GM23338 (cell line): ENCODE data around the gene ACOXL. TPM values are rescaled to one million over a fixed set of nuclear protein-coding genes. Genes with fewer than 3 reads are reported as not detected.

ENCODE experiments used
- ATAC-seq: fragments of 200-7000 bp; cut with Tn5 transposase; 3 replicates; pipeline ENCODE4 v1.9.1; 2020
- DNase-seq: peaks from one replicate; pipeline ENCODE4 v3.0.0-alpha.2; 2015; ENCODE audit warnings: low spot score
- H2AFZ ChIP-seq: fragments of 200-600 bp; sonication (generic); 2 replicates; pipeline ENCODE4 v1.8.0; 2016; ENCODE audit warnings: antibody characterized with exemption, mild to moderate bottlenecking, moderate library complexity
- H3F3A ChIP-seq: fragments of 200-600 bp; sonication (generic); replicated peaks from 2 replicates; pipeline ENCODE4 v1.8.0; 2017; ENCODE audit warnings: antibody characterized with exemption, mixed run types, low read depth
- H3K27ac ChIP-seq: fragments of 200-600 bp; sonication (generic); 2 replicates; pipeline ENCODE4 v1.6.1; 2016; ENCODE audit warnings: low read depth
- H3K27me3 ChIP-seq: fragments of 200-600 bp; sonication (generic); 2 replicates; pipeline ENCODE4 v1.8.0; 2016; ENCODE audit warnings: mild to moderate bottlenecking, mixed run types, moderate library complexity; ENCODE audit not compliant: insufficient read depth
- H3K36me3 ChIP-seq: fragments of 200-600 bp; sonication (generic); 2 replicates; pipeline ENCODE4 v1.8.0; 2016; ENCODE audit warnings: mild to moderate bottlenecking; ENCODE audit not compliant: insufficient read depth
- H3K4me1 ChIP-seq: fragments of 200-600 bp; sonication (generic); 2 replicates; pipeline ENCODE4 v1.8.0; 2016; ENCODE audit warnings: mild to moderate bottlenecking, moderate library complexity; ENCODE audit not compliant: insufficient read depth
- H3K4me2 ChIP-seq: fragments of 200-600 bp; sonication (generic); 2 replicates; pipeline ENCODE4 v1.7.1; 2017; ENCODE audit warnings: mixed run types
- H3K4me3 ChIP-seq: fragments of 200-600 bp; sonication (generic); 2 replicates; pipeline ENCODE4 v1.6.1; 2016; ENCODE audit warnings: mixed run types
- H3K79me2 ChIP-seq: fragments of 200-600 bp; sonication (generic); replicated peaks from 2 replicates; pipeline ENCODE4 v1.8.0; 2017; ENCODE audit warnings: mild to moderate bottlenecking; ENCODE audit not compliant: insufficient read depth
- H3K9me2 ChIP-seq: fragments of 200-600 bp; sonication (generic); 2 replicates; pipeline ENCODE4 v1.8.0; 2017; ENCODE audit not compliant: insufficient read depth
- H4K20me1 ChIP-seq: fragments of 200-600 bp; sonication (generic); replicated peaks from 2 replicates; pipeline ENCODE4 v1.8.0; 2017; ENCODE audit warnings: mild to moderate bottlenecking; ENCODE audit not compliant: insufficient read depth
- H3K27ac Mint-ChIP-seq: 2 replicates; pipeline ENCODE4 v1.8.0; 2020; ENCODE audit warnings: inconsistent platforms, mild to moderate bottlenecking, moderate library complexity, mixed read lengths
- H3K27me3 Mint-ChIP-seq: 3 replicates; pipeline ENCODE4 v1.8.0; 2022; ENCODE audit warnings: low read depth, mild to moderate bottlenecking, moderate library complexity, mixed read lengths, inconsistent platforms; ENCODE audit not compliant: insufficient read depth, poor library complexity
- H3K36me3 Mint-ChIP-seq: 3 replicates; pipeline ENCODE4 v1.8.0; 2021; ENCODE audit warnings: low read depth, mild to moderate bottlenecking, inconsistent platforms, moderate library complexity, mixed read lengths
- H3K4me1 Mint-ChIP-seq: 3 replicates; pipeline ENCODE4 v1.8.0; 2020; ENCODE audit warnings: mild to moderate bottlenecking, inconsistent platforms, mixed read lengths
- H3K4me3 Mint-ChIP-seq: 3 replicates; pipeline ENCODE4 v1.8.0; 2021; ENCODE audit warnings: moderate library complexity, mild to moderate bottlenecking, inconsistent platforms, mixed read lengths
- H3K9me3 Mint-ChIP-seq: 3 replicates; pipeline ENCODE4 v1.8.0; 2020; ENCODE audit warnings: moderate library complexity, mild to moderate bottlenecking, inconsistent platforms, mixed read lengths
- CREB1 ChIP-seq: fragments of 250-450 bp; sonication (Bioruptor Pico); IDR thresholded peaks from 2 replicates; pipeline ENCODE4 v1.5.0; 2020; ENCODE audit warnings: low read depth, mild to moderate bottlenecking, moderate library complexity
- CTCF ChIP-seq, 2 experiments: fragments of 200-600 bp in 1 of 2; sonication (generic) in 1 of 2; conservative IDR thresholded peaks; 2 replicates each; pipeline versions ENCODE4 v1.5.1 to v1.6.1; 2016 to 2017; ENCODE audit warnings: antibody characterized with exemption in 2 of 2, low read depth in 2 of 2, mild to moderate bottlenecking in 2 of 2, moderate library complexity in 1 of 2
- ETS1 ChIP-seq: IDR thresholded peaks from 2 replicates; pipeline ENCODE4 v1.6.1; 2016; ENCODE audit warnings: antibody characterized with exemption
- EZH2 ChIP-seq: fragments of 200-600 bp; sonication (generic); IDR thresholded peaks from one replicate; pipeline ENCODE4 v1.8.0; 2017; ENCODE audit warnings: antibody characterized with exemption, mild to moderate bottlenecking, low read depth; ENCODE audit not compliant: unreplicated experiment
- EZH2phosphoT487 ChIP-seq: fragments of 200-600 bp; sonication (generic); IDR thresholded peaks from one replicate; pipeline ENCODE4 v1.8.1; 2018; ENCODE audit warnings: antibody characterized with exemption; ENCODE audit not compliant: unreplicated experiment
- STAT1 ChIP-seq: IDR thresholded peaks from one replicate; pipeline ENCODE4 v1.6.1; 2016; ENCODE audit warnings: antibody characterized with exemption; ENCODE audit not compliant: unreplicated experiment
- ZNF114 ChIP-seq: fragments of 250-450 bp; sonication (Bioruptor Pico); IDR thresholded peaks from 2 replicates; pipeline ENCODE4 v1.5.0; 2020; ENCODE audit warnings: mild to moderate bottlenecking, moderate library complexity
- polyA plus RNA-seq: library from polyadenylated mRNA; unstranded; fragments of >200 nt; fragmentation: Nextera tagmentation; extraction: Ambion mirVana; gene quantifications from 2 replicates; pipeline ENCODE4 v1.2.1, GENCODE V29; 2016
- total RNA-seq: library from RNA; depleted of rRNA; stranded (reverse); fragments of >200 nt; shearing (Covaris generic); gene quantifications from 2 replicates; pipeline ENCODE4 v1.2.3, GENCODE V29; 2014
- TF ChIP-seq, protein P1 (sequence below): fragments of 250-450 bp; sonication (Bioruptor Pico); IDR thresholded peaks from 2 replicates; pipeline ENCODE4 v1.5.0; 2020; ENCODE audit warnings: mild to moderate bottlenecking, moderate library complexity

Gene ACOXL
- total and polyA plus RNA-seq, 2 experiments from 2014 or later = 9.0 to 14.7 TPM

DNA sequence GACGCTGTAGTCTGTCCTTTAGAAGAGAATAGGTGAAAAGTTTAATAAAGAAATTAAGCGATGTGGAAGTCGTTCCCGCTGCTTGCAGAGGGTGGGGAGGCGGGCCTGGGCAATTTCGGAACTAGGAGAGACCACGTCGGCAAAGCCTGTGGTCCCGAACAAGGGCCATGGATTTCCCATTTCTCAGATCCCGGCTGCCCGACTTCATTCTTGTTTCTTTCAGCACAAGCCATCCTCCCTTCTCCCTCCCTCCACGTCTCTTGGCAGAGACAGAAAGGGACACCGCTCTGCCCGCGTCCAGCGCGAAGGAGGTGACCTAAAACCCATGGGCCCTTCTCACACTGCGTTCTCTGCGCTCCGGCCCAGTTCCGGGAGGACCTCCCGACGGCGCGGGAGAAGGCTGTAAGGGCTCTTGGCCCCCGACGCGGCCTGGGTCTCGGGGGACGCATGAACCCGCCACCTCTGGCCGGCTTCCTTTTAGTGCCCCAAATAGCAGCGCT, 386.2 kb downstream of the ACOXL start:
- Histone ChIP-seq H3K27me3 (peaks cover 65% of the 10 kb centered on the region), H3K4me2 (peak overlapping the region; percentile 98), H3K4me1 (no peaks in the 10 kb centered on the region; the same call in 1 of the 2 replicates), H3K79me2 (peaks cover 16% of the 10 kb centered on the region), H3K9me2 (no peaks in the 10 kb centered on the region), H2AFZ (peak overlapping the region; percentile 95), H3K4me3 (peak overlapping the region; percentile 93), H4K20me1 (0 out of 2 replicates have a peak, but pooled peaks cover 2% of the 10 kb centered on the region), H3F3A (peaks cover 10% of the 10 kb centered on the region; the same call in 1 of the 2 replicates), H3K27ac (no peak overlapping the region), H3K36me3 (no peaks in the 10 kb centered on the region)
- Mint-ChIP-seq H3K9me3 (no peaks in the 10 kb centered on the region), H3K4me3 (peak overlapping the region; percentile 74), H3K36me3 (0 out of 3 replicates have a peak, but pooled peaks cover 4% of the 10 kb centered on the region), H3K27ac (no peak overlapping the region), H3K27me3 (peaks cover 51% of the 10 kb centered on the region), H3K4me1 (peaks cover 20% of the 10 kb centered on the region)
- DNase-seq (peak; percentile 53), ATAC-seq (no peak)
- TF ChIP-seq ZNF114 (CRISPR knock-in tag) = no peak
- peak; percentile 88 for TF ChIP-seq EZH2

DNA sequence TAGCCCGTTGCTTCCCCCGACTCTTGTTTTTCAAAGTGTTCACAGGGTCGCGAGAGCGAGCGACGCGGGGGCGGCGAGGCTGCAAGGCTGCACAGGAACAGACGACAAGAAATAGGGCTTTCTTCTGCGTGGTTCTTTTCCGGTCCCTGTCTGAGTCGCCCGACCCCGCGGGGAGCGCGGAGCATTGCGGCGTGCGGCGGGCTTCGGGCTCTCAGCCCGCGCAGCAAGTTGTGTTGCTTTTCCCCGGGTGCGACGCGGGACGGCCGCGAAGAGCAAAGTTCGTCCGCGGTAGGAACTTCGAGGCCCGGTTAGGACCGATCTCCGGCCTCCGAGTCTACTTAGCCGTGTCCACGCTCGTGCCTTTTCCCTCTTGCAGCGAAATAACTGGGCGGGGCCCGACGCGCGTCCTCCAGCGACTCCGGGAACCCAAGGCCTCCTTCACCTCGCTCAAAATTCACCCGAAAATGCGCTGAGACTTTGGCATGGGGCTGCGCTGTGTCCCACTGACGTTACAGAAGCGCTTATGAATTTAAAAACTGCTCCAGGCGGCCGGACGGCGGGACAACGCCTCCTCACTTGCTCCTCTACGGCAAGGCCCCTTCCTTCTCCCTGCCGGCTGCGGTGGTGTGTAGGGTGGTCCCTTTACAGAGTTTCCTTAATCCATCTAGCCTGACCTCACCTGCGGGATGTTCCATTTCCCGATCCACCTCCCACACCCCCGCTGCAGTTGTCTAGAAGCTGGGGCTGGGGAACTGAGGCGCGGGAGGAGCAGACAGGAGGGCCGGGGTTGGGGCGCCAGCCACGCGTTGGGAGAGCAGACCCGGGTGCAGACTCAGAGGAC, 386.8 kb downstream of the ACOXL start:
- H3K27me3 Mint-ChIP-seq = peaks cover 51% of the 10 kb centered on the region
- Histone ChIP-seq H2AFZ (peak overlapping the region; percentile 95), H3F3A (peaks cover 10% of the 10 kb centered on the region; the same call in 1 of the 2 replicates), H3K36me3 (peaks cover 6% of the 10 kb centered on the region; the same call in 1 of the 2 replicates), H3K27me3 (peaks cover 65% of the 10 kb centered on the region), H3K27ac (no peak overlapping the region), H3K4me3 (peak overlapping the region; percentile 93), H3K4me1 (no peaks in the 10 kb centered on the region; the same call in 1 of the 2 replicates), H4K20me1 (peaks cover 8% of the 10 kb centered on the region), H3K9me2 (no peaks in the 10 kb centered on the region), H3K4me2 (peak overlapping the region; percentile 98), H3K79me2 (peaks cover 23% of the 10 kb centered on the region)
- ATAC-seq (no peak), DNase-seq (peak; percentile 43)
- TF ChIP-seq ETS1 (no peak), EZH2 (peak; percentile 87), STAT1 (no peak), EZH2phosphoT487 (peak; percentile 88), CTCF (conservative IDR thresholded peaks at IDR 0.05; ENCODE audit: low read depth in 2 of 2) (no peak), CREB1 (CRISPR knock-in tag) (no peak)
- TF ChIP-seq, protein P1, sequence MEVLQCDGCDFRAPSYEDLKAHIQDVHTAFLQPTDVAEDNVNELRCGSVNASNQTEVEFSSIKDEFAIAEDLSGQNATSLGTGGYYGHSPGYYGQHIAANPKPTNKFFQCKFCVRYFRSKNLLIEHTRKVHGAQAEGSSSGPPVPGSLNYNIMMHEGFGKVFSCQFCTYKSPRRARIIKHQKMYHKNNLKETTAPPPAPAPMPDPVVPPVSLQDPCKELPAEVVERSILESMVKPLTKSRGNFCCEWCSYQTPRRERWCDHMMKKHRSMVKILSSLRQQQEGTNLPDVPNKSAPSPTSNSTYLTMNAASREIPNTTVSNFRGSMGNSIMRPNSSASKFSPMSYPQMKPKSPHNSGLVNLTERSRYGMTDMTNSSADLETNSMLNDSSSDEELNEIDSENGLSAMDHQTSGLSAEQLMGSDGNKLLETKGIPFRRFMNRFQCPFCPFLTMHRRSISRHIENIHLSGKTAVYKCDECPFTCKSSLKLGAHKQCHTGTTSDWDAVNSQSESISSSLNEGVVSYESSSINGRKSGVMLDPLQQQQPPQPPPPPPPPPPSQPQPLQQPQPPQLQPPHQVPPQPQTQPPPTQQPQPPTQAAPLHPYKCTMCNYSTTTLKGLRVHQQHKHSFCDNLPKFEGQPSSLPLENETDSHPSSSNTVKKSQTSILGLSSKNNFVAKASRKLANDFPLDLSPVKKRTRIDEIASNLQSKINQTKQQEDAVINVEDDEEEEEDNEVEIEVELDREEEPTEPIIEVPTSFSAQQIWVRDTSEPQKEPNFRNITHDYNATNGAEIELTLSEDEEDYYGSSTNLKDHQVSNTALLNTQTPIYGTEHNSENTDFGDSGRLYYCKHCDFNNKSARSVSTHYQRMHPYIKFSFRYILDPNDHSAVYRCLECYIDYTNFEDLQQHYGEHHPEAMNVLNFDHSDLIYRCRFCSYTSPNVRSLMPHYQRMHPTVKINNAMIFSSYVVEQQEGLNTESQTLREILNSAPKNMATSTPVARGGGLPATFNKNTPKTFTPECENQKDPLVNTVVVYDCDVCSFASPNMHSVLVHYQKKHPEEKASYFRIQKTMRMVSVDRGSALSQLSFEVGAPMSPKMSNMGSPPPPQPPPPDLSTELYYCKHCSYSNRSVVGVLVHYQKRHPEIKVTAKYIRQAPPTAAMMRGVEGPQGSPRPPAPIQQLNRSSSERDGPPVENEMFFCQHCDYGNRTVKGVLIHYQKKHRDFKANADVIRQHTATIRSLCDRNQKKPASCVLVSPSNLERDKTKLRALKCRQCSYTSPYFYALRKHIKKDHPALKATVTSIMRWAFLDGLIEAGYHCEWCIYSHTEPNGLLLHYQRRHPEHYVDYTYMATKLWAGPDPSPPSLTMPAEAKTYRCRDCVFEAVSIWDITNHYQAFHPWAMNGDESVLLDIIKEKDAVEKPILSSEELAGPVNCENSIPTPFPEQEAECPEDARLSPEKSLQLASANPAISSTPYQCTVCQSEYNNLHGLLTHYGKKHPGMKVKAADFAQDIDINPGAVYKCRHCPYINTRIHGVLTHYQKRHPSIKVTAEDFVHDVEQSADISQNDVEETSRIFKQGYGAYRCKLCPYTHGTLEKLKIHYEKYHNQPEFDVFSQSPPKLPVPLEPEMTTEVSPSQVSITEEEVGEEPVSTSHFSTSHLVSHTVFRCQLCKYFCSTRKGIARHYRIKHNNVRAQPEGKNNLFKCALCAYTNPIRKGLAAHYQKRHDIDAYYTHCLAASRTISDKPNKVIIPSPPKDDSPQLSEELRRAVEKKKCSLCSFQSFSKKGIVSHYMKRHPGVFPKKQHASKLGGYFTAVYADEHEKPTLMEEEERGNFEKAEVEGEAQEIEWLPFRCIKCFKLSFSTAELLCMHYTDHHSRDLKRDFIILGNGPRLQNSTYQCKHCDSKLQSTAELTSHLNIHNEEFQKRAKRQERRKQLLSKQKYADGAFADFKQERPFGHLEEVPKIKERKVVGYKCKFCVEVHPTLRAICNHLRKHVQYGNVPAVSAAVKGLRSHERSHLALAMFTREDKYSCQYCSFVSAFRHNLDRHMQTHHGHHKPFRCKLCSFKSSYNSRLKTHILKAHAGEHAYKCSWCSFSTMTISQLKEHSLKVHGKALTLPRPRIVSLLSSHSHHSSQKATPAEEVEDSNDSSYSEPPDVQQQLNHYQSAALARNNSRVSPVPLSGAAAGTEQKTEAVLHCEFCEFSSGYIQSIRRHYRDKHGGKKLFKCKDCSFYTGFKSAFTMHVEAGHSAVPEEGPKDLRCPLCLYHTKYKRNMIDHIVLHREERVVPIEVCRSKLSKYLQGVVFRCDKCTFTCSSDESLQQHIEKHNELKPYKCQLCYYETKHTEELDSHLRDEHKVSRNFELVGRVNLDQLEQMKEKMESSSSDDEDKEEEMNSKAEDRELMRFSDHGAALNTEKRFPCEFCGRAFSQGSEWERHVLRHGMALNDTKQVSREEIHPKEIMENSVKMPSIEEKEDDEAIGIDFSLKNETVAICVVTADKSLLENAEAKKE (CRISPR knock-in tag) = no peak
- H3K27ac Mint-ChIP-seq = no peak overlapping the region
- peaks cover 23% of the 10 kb centered on the region for H3K4me1 Mint-ChIP-seq
- no peaks in the 10 kb centered on the region for H3K9me3 Mint-ChIP-seq
- peak overlapping the region; percentile 74 for H3K4me3 Mint-ChIP-seq
- H3K36me3 Mint-ChIP-seq = peaks cover 9% of the 10 kb centered on the region; the same call in 2 of the 3 replicates
